ENCODE results near the gene SLC7A5. TPM values are rescaled to one million over a fixed set of nuclear protein-coding genes. Genes with fewer than 3 reads are reported as not detected.
A peak's percentile ranks its signal among the peaks of the same experiment; 100 is the strongest.

The SLC7A5 gene
- total RNA-seq, 1 donor from 2014 or later: 205 TPM

DNA sequence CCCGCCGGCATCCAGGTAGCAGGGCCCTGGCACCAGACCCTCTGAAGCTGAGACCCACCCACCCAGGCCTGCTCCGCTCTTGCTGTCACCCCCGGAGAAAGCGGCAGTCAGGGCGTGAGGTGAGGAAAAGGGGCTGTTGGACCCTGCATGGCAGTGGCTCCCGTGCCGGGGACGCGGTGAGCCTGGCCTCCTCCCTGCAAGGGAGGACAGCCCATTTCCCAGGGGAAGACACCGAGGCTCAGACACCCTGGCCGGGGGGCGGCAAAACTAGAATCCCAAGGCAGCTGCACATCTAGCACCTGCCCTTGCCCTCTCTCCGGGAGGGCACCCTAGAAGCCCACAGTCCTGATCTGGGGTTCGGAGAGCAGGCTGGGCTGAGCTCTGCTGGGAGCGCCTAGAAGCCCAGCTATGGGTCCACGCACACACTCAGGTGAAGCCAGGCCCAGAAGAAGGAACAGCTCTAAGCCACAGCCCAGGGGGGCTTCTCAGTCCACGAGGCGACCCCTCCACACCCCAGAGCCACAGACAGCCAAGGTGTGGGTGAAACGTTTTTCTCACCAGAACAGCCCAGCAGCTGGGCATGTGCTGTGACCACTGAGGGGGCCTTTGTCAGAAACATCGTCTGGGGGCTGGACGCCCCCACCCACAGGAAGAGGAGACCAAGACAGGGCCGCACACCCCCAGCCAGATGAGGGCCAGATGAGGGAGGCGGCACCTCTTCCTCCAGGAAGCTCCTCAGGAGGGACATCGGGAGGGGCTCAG lies 22.4 kb downstream of the SLC7A5 start:
- no peak for DNase-seq
- H3K27me3 Mint-ChIP-seq (ENCODE audit: unreplicated experiment): peaks cover 11% of the 10 kb centered on the region
- TF ChIP-seq, protein P1, sequence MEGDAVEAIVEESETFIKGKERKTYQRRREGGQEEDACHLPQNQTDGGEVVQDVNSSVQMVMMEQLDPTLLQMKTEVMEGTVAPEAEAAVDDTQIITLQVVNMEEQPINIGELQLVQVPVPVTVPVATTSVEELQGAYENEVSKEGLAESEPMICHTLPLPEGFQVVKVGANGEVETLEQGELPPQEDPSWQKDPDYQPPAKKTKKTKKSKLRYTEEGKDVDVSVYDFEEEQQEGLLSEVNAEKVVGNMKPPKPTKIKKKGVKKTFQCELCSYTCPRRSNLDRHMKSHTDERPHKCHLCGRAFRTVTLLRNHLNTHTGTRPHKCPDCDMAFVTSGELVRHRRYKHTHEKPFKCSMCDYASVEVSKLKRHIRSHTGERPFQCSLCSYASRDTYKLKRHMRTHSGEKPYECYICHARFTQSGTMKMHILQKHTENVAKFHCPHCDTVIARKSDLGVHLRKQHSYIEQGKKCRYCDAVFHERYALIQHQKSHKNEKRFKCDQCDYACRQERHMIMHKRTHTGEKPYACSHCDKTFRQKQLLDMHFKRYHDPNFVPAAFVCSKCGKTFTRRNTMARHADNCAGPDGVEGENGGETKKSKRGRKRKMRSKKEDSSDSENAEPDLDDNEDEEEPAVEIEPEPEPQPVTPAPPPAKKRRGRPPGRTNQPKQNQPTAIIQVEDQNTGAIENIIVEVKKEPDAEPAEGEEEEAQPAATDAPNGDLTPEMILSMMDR (IDR thresholded peaks at IDR 0.05; ENCODE audit: partially characterized antibody, unreplicated experiment): no peak
- H3K9me3 Mint-ChIP-seq (ENCODE audit: unreplicated experiment): peaks cover 12% of the 10 kb centered on the region
- peaks cover 26% of the 10 kb centered on the region for H3K4me1 Mint-ChIP-seq (ENCODE audit: low read depth, unreplicated experiment)
- no peak overlapping the region for H3K4me3 Mint-ChIP-seq (ENCODE audit: unreplicated experiment)
- no peak overlapping the region for H3K27ac Mint-ChIP-seq (ENCODE audit: unreplicated experiment)
- no peaks in the 10 kb centered on the region for H3K36me3 Mint-ChIP-seq (ENCODE audit: unreplicated experiment)

DNA sequence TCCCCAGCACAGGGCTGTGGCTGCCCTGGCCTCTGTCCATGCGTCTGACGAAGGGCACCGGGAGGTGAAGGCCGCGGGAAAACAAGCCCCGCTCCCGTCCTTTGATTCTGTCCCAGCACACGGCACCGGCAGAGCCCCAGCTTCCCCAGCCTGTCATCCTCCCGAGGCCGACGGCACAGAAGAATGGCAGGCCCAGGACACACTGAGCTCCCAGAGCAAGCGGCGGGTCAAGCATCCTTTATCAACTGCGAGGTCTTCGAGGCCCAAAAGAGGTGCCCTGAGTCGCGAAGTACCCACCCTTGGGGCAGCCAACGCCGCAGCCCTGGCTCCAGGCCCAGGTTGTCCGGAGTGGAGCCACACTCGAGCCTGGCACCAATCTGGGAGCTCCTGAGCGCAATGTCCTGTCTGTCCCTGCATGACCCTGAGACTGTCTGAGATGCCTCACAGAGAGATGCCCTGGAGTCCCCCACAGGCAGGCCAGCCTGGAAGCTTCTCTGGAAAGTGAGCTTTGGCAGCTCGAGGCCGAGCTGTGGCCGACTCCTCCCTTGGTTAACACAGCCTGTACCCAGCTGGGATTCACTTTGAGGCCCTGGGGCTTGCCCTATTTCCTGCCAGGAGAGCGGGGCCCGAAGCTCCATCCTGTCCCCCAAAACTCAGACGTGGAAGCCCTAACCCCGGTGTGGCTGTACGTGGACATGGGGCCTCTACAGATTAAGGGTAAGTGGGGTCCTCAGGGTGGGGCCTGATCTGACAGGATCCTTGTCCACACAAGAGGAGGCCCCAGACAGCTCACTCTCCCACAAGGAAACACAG lies 23.3 kb downstream of the SLC7A5 start:
- H3K27me3 Mint-ChIP-seq (ENCODE audit: unreplicated experiment): peaks cover 14% of the 10 kb centered on the region
- H3K36me3 Mint-ChIP-seq (ENCODE audit: unreplicated experiment): no peaks in the 10 kb centered on the region
- H3K9me3 Mint-ChIP-seq (ENCODE audit: unreplicated experiment): peaks cover 12% of the 10 kb centered on the region
- no peak overlapping the region for H3K4me3 Mint-ChIP-seq (ENCODE audit: unreplicated experiment)
- peaks cover 25% of the 10 kb centered on the region for H3K4me1 Mint-ChIP-seq (ENCODE audit: low read depth, unreplicated experiment)
- no peak for DNase-seq
- no peak overlapping the region for H3K27ac Mint-ChIP-seq (ENCODE audit: unreplicated experiment)
- TF ChIP-seq, protein P1 (IDR thresholded peaks at IDR 0.05; ENCODE audit: partially characterized antibody, unreplicated experiment): no peak

DNA sequence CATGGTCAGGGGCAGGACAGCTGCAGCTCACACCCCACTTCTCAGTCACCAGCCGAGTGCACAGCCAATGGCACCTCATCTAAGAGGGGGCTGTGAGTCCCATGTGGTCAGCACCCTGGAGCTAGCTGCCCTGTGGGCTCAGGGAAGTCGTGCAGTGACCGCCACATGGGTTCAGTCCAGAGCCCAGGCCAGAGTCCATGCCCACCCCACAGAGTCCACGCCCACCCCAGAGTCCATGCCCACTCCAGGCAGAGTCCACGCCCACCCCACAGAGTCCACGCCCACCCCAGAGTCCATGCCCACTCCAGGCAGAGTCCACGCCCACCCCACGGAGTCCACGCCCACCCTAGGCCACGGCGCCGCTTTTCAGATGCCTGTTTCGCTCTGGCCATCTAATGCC lies 24.1 kb downstream of the SLC7A5 start:
- peaks cover 12% of the 10 kb centered on the region for H3K9me3 Mint-ChIP-seq (ENCODE audit: unreplicated experiment)
- peaks cover 19% of the 10 kb centered on the region for H3K4me1 Mint-ChIP-seq (ENCODE audit: low read depth, unreplicated experiment)
- H3K4me3 Mint-ChIP-seq (ENCODE audit: unreplicated experiment): no peak overlapping the region
- peaks cover 11% of the 10 kb centered on the region for H3K27me3 Mint-ChIP-seq (ENCODE audit: unreplicated experiment)
- H3K27ac Mint-ChIP-seq (ENCODE audit: unreplicated experiment): no peak overlapping the region
- no peaks in the 10 kb centered on the region for H3K36me3 Mint-ChIP-seq (ENCODE audit: unreplicated experiment)
- TF ChIP-seq, protein P1 (IDR thresholded peaks at IDR 0.05; ENCODE audit: partially characterized antibody, unreplicated experiment): no peak
- no peak for DNase-seq

DNA sequence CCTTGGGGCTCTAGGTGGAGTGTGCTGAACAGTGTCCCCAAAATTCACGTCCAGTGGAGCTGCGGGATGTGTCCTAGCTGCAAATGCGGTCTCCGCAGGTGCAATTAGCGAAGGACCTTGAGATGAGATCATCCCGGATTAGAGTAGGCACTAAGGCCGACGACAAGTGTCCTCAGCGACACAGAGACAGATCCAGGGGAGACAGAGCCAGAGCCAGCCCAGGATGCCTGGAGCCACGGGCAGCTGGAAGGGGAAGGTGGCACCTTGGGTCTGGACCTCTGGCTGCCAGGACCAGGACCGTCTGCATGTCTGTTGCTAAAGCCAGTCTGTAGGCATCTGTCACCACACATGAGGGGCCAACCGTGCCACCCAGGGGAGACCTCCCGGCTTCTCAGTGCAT lies 24.5 kb downstream of the SLC7A5 start:
- Mint-ChIP-seq H3K4me3 (ENCODE audit: unreplicated experiment) (peak overlapping the region; percentile 68), H3K27ac (ENCODE audit: unreplicated experiment) (peak overlapping the region; percentile 82), H3K9me3 (ENCODE audit: unreplicated experiment) (peaks cover 12% of the 10 kb centered on the region), H3K36me3 (ENCODE audit: unreplicated experiment) (no peaks in the 10 kb centered on the region), H3K27me3 (ENCODE audit: unreplicated experiment) (peaks cover 11% of the 10 kb centered on the region), H3K4me1 (ENCODE audit: low read depth, unreplicated experiment) (peaks cover 19% of the 10 kb centered on the region)
- no peak for DNase-seq
- TF ChIP-seq, protein P1 (IDR thresholded peaks at IDR 0.05; ENCODE audit: partially characterized antibody, unreplicated experiment): no peak
